SH-SY5Y (cell line): ENCODE measurements around the gene RC3H2.

Experiments used
- GATA2 ChIP-seq: IDR thresholded peaks from 2 replicates; pipeline ENCODE4 v1.6.1; 2011; ENCODE audit warnings: mild to moderate bottlenecking, low read depth, low read length
- GATA3 ChIP-seq: IDR thresholded peaks from 2 replicates; pipeline ENCODE4 v1.6.1; 2011; ENCODE audit warnings: low read depth, mild to moderate bottlenecking, low read length, moderate library complexity

- no peak for TF ChIP-seq GATA2
- TF ChIP-seq GATA3 = no peak
These were observed 107.7 kb downstream of the RC3H2 start for GRCh38 chr9:122797316-122798063.
